ENCODE results near the gene IFNA7.
"Not testable (repeated sequence)": the region's sequence is repeated elsewhere in the genome, so short reads cannot be mapped to it uniquely, and the experiment has no call there.

IFNA7 gene

DNA sequence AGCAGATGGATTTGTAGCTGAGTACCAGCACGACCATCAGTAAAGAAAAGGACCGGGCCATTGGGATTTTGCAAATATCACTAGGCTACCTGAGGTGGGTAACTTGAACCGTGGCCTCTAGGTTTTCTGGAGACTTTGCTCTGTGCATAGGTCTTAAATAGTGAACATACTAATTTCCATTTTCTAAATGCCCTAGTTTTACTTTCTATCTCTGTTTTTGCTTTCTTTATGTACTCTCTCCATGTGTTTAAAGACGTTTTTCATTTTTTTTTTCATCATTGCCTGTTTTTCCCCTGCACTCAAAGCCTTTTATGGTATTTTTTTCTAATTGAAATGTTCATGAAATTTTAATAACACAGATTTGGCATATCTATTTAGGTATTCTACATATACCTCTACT is at the start of gene IFNA7:
Gene IFNA7 (minus strand): TSS at position 101 of the 400 bp plus-strand sequence. CDS start 40 bp downstream, at position 61.
- DNase-seq (ENCODE audit: low read depth) = not testable (repeated sequence)

- no peak for DNase-seq (ENCODE audit: low read depth)
Measured at GRCh38 chr9:21251638-21252037, 49.6 kb upstream of the IFNA7 start.

DNA sequence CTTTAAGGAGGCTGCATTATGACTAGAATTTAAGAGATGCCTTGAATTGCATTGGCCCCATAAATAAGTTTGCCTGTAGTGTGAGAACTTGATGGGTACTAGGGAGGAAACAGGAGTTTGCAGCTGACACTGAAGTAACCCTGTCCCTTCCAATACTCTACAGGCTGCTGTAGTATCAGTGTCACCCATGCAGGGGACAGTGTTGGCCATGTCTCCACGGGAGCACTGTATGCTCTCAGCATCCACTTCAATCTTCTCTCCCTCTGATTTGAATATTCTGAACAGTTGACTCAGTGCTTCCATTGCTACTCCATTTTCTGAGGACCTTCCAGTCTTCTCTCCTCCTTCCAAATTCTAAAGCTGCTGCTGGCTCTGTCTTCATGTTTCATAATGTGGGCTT is 49.2 kb upstream of the IFNA7 start:
- DNase-seq (ENCODE audit: low read depth) = no peak

- no peak for DNase-seq (ENCODE audit: low read depth)
Measured at GRCh38 chr9:21244836-21245235, 42.8 kb upstream of the IFNA7 start.

DNA sequence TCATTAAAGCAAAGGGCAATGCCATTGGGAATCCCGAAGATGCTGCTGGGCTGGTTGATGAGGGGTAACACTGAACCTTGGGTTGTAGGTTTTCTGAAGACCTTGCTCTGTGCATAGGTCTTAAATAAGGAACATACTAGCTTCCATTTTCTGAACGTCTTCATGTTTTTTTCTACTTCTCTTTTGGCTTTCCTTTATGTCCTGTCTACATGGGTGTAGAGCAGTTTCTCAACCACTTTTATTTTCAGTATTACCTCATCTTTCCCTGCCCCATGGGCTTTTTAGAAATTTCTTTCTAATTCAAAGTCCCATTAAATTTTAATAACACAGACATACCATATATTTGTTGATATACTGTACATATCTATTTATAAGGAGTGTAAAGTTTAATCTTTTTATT is 37.9 kb upstream of the IFNA7 start, which contains the start of gene IFNA14:
Gene IFNA14 (minus strand): TSS at position 95 of the 400 bp plus-strand sequence. CDS start 70 bp downstream, at position 25.
- no peak for DNase-seq (ENCODE audit: low read depth)

- DNase-seq (ENCODE audit: low read depth) = not testable (repeated sequence)
Measured at GRCh38 chr9:21236360-21236714, 34.3 kb upstream of the IFNA7 start.

DNA sequence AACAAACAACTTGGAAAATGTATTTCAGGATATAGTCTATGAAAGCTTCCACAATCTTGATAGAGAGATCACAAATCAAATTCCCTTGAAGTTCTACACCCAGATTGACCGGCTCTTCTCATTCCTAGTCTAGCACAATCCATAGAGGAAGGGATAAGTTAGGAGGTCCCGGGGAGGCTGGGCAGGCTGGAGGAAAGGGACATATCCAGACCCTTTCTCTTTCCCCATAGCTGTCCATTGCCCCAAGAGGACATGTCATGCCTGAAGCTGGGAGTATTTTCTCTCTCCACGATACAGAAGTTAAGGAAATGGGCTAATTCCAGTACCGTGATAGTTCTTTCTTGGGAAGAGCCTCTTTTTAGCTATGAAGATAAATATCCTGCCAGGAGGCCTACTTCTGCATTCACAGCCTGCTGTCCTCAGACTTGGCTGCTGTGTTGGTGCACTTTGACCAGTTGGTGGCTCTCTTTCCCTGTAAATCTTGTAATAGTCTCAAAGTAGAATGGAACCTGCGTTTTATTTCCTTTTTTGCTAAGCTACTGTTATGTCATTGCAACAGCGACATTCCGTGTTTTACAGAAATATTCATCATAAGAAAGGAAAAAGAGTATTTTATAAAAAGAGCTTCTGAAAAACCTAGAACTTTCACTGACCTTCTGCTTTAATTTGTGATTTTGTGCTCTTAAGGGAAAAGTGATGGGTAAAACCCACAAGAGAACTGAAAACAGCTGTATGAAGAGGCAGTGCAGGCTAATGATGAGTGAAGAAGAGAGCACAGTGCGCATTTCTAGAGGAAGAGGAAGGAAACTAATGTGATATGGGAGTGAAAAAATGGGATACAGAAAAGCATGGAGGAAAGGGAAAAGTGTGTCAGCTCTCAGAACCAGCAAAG is 33.7 kb upstream of the IFNA7 start:
- not testable (repeated sequence) for DNase-seq (ENCODE audit: low read depth)

DNA sequence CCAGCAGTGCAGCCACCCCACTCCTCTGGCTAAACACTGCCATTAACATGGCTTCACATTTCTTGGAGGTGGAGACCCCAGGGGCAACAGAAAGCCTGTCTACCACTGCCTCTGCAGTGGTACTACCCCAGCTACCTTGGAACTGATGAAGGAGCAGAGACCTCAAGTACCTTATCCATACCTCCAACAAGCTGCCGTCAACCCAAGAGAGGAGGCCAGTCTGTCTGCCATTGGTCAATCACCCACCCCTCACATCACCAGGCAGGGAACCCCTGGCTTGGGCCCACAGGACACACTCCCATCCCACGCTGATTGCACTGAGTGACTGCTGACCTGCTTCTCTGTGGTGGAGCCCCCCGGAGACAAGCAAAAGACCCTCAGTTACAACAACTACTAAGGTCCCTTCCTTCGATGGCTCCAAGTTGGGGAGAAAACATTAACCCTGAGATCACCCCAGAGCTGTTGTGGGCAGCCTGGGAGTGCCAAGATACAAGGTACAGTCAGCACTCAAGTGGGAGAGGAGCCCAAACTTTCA is 32.2 kb upstream of the IFNA7 start:
- no peak for DNase-seq (ENCODE audit: low read depth)

GRCh38 chr9:21233258-21233657 is 31.3 kb upstream of the IFNA7 start:
- DNase-seq (ENCODE audit: low read depth) = no peak

GRCh38 chr9:21228122-21228521 is 26.1 kb upstream of the IFNA7 start, which contains the start of gene IFNA17:
IFNA17 (minus strand) TSS chr9:21228222; CDS start chr9:21228173, 49 bp downstream.
- no peak for DNase-seq (ENCODE audit: low read depth)

DNA sequence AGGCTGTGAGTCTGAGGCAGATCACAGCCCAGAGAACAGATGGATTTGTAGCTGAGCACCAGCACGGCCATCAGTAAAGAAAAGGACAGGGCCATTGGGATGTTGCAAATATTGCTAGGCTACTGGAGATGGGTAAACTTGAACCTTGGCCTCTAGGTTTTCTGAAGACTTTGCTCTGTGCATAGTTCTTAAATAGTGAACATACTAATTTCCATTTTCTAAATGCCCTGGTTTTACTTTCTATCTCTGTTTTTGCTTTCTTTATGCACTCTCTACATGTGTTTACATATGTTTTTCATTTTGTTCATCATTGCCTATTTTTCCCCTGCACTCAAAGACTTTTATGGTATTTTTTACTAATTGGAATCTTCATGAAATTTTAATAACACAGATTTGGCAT is 15.2 kb upstream of the IFNA7 start, which contains the start of gene IFNA16:
Gene IFNA16 (minus strand): TSS at position 101 of the 400 bp plus-strand sequence. CDS start 6 bp downstream, at position 95.
- not testable (repeated sequence) for DNase-seq (ENCODE audit: low read depth)

GRCh38 chr9:21213411-21214326 is 11.7 kb upstream of the IFNA7 start:
- not testable (repeated sequence) for DNase-seq (ENCODE audit: low read depth)

- not testable (repeated sequence) for DNase-seq (ENCODE audit: low read depth)
Measured at GRCh38 chr9:21212160-21212559, 10.2 kb upstream of the IFNA7 start.

GRCh38 chr9:21210782-21211181 is 8.8 kb upstream of the IFNA7 start:
- not testable (repeated sequence) for DNase-seq (ENCODE audit: low read depth)

DNA sequence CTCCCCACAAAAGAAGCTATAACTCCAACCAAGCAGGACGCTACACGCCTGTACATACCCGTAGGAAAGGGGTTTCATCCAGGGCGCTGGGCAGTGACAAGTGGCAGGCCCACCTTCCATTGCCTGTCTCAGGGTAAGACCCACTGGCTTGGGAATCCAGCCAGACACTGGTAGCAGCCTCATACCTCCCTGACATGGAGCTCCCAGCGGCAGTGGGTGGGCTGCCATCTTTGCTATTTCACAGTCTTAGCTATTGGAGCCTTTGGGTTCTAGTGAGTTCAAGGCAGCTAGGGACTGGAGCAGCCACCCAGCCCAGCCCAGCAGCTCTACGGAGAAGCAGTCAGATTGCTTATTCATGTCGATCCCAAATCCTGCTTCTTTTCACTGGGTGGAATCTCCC is 8.3 kb upstream of the IFNA7 start:
- no peak for DNase-seq (ENCODE audit: low read depth)

- DNase-seq (ENCODE audit: low read depth) = not testable (repeated sequence)
Measured at GRCh38 chr9:21207043-21207442, 5.0 kb upstream of the IFNA7 start, which contains the start of gene IFNA10. IFNA10 (minus strand) TSS chr9:21207143; CDS start chr9:21207097, 46 bp downstream.

DNA sequence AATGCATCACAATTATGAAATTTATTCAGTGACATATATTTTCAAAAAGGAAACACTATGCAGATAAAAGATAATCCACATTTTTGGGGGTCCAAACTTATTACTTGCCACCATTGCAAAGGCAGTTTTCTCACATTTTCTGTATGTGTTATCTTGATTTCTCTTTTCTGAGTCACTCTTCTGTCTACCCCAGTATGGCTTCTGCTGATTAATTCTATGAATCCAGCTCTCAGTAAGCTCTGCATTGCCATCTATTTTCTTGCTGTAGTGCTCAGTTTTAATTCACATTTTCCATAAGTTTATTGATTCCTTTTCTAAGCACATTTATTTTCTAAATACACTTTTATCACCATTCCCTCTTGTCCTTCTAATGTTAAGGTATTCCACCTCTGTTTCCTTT is 3.2 kb upstream of the IFNA7 start:
- DNase-seq (ENCODE audit: low read depth) = no peak

GRCh38 chr9:21194867-21195776 is 6.9 kb downstream of the IFNA7 start:
- DNase-seq (ENCODE audit: low read depth) = not testable (repeated sequence)

DNA sequence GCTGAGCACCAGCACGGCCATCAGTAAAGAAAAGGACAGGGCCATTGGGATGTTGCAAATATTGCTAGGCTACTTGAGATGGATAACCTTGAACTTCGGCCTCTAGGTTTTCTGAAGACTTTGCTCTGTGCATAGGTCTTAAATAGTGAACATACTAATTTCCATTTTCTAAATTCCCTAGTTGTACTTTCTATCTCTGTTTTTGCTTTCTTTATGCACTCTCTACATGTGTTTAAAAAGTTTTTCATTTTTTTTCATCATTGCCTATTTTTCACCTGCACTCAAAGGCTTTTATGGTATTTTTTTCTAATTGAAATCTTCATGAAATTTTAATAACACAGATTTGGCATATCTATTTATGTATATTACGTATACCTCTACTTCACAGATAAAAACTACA is 14.5 kb downstream of the IFNA7 start, which contains the start of gene IFNA4:
Gene IFNA4 (minus strand): TSS at position 101 of the 400 bp plus-strand sequence. CDS start 56 bp downstream, at position 45.
- not testable (repeated sequence) for DNase-seq (ENCODE audit: low read depth)
